GM12878 (cell line): ENCODE data around the gene SLC13A3.

Source experiments
- CEBPZ ChIP-seq: fragments of 150-350 bp; IDR thresholded peaks from 2 replicates; pipeline ENCODE4 v1.6.1; 2016; ENCODE audit warnings: low read depth, low read length
- DPF2 ChIP-seq: fragments of 450-650 bp; IDR thresholded peaks from 2 replicates; pipeline ENCODE4 v1.6.1; 2017; ENCODE audit warnings: mild to moderate bottlenecking
- NFIC ChIP-seq: IDR thresholded peaks from 2 replicates; pipeline ENCODE4 v1.6.1; 2012; ENCODE audit warnings: low read depth, mild to moderate bottlenecking, inconsistent platforms, low read length, moderate library complexity
- RFX5 ChIP-seq: IDR thresholded peaks from 2 replicates; pipeline ENCODE4 v1.6.1; 2011; ENCODE audit warnings: low read depth, low read length, improper control_type of control experiment
- TCF7 ChIP-seq: IDR thresholded peaks from 2 replicates; pipeline ENCODE4 v1.6.1; 2014; ENCODE audit warnings: antibody characterized with exemption, borderline replicate concordance

- TF ChIP-seq NFIC (no peak), DPF2 (no peak), CEBPZ (no peak), RFX5 (no peak), TCF7 (no peak)
These were observed 79.8 kb downstream of the SLC13A3 start for GRCh38 chr20:46571418-46571817.
